Fibroblast of lung (primary cell): ENCODE measurements around the gene IZUMO2. TPM values are rescaled to one million over a fixed set of nuclear protein-coding genes. Genes with fewer than 3 reads are reported as not detected.
"Not testable (repeated sequence)": the region's sequence is repeated elsewhere in the genome, so short reads cannot be mapped to it uniquely, and the experiment has no call there.

Experiments used
- DNase-seq, 2 donors: peaks; one replicate each; pipeline versions ENCODE4 v3.0.0 to v3.0.0-alpha.2; 2010; ENCODE audit warnings: low read depth in 2 of 2
- H2AFZ ChIP-seq: 2 replicates; pipeline ENCODE4 v1.5.1; 2012; ENCODE audit warnings: low read length, control low read depth, inconsistent platforms
- H3K27ac ChIP-seq: 2 replicates; pipeline ENCODE4 v1.5.1; 2011; ENCODE audit warnings: low read length, control low read depth; ENCODE audit not compliant: insufficient read depth
- H3K27me3 ChIP-seq: 2 replicates; pipeline ENCODE4 v1.5.1; 2011; ENCODE audit warnings: mild to moderate bottlenecking, low read length; ENCODE audit not compliant: control insufficient read depth, insufficient read depth
- H3K36me3 ChIP-seq: 2 replicates; pipeline ENCODE4 v1.5.1; 2011; ENCODE audit warnings: low read length; ENCODE audit not compliant: control insufficient read depth, insufficient read depth
- H3K4me1 ChIP-seq: 2 replicates; pipeline ENCODE4 v1.5.1; 2011; ENCODE audit warnings: low read length; ENCODE audit not compliant: control insufficient read depth, insufficient read depth; ENCODE audit errors: extremely low read depth
- H3K4me2 ChIP-seq: 2 replicates; pipeline ENCODE4 v1.5.1; 2011; ENCODE audit warnings: low read length, control low read depth; ENCODE audit not compliant: insufficient read depth; ENCODE audit errors: extremely low read depth
- H3K4me3 ChIP-seq, 4 experiments: fragments of 200-600 bp in 1 of 4; sonication (generic) in 1 of 4; replicated peaks in 1 of 4; 2 replicates each; pipeline ENCODE4 v1.5.1; 2011 to 2016; ENCODE audit warnings: low read length in 4 of 4, low read depth in 3 of 4, mild to moderate bottlenecking in 3 of 4, control low read depth in 2 of 4, inconsistent platforms in 1 of 4, mixed read lengths in 1 of 4; ENCODE audit not compliant: insufficient read depth in 1 of 4; ENCODE audit errors: control extremely low read depth in 1 of 4
- H3K79me2 ChIP-seq: 2 replicates; pipeline ENCODE4 v1.5.1; 2012; ENCODE audit warnings: mild to moderate bottlenecking, low read length, inconsistent platforms; ENCODE audit not compliant: control insufficient read depth, insufficient read depth
- H3K9ac ChIP-seq: 2 replicates; pipeline ENCODE4 v1.5.1; 2011; ENCODE audit warnings: mild to moderate bottlenecking, low read length, control low read depth; ENCODE audit not compliant: insufficient read depth
- H3K9me3 ChIP-seq: 2 replicates; pipeline ENCODE4 v1.5.1; 2012; ENCODE audit warnings: low read depth, low read length; ENCODE audit not compliant: control insufficient read depth, insufficient read depth
- H4K20me1 ChIP-seq: 2 replicates; pipeline ENCODE4 v1.5.1; 2011; ENCODE audit warnings: low read length; ENCODE audit not compliant: control insufficient read depth, insufficient read depth; ENCODE audit errors: extremely low read depth
- EZH2 ChIP-seq: IDR thresholded peaks from 2 replicates; pipeline ENCODE4 v1.5.1; 2012; ENCODE audit warnings: low read length, control low read depth, mild to moderate bottlenecking; ENCODE audit errors: missing control alignments
- polyA plus RNA-seq, 2 donors: library from polyadenylated mRNA; depleted of rRNA in 1 of 2; stranded (reverse) in 1 of 2; unstranded in 1 of 2; fragments of >200 nt; gene quantifications; 2 replicates each; pipeline ENCODE4 v1.2.1, GENCODE V29; 2011 to 2012; ENCODE audit warnings: missing spikeins in 1 of 2
- total RNA-seq: library from RNA; depleted of rRNA; stranded (reverse); fragments of >200 nt; gene quantifications from 2 replicates; pipeline ENCODE4 v1.2.1, GENCODE V29; 2014
- TF ChIP-seq, protein P1 (sequence below), 2 donors: IDR thresholded peaks in 1 of 2; conservative IDR thresholded peaks in 1 of 2; 1 replicate in 1 of 2; 2 replicates in 1 of 2; pipeline ENCODE4 v1.5.1; 2011 to 2012; ENCODE audit warnings: low read length in 2 of 2, control low read depth in 1 of 2, inconsistent platforms in 1 of 2, low read depth in 1 of 2, mild to moderate bottlenecking in 1 of 2

Gene IZUMO2
- total and polyA plus RNA-seq, 2 donors (not counting 1 experiment from before 2014, with no cell fraction given): not detected

DNA sequence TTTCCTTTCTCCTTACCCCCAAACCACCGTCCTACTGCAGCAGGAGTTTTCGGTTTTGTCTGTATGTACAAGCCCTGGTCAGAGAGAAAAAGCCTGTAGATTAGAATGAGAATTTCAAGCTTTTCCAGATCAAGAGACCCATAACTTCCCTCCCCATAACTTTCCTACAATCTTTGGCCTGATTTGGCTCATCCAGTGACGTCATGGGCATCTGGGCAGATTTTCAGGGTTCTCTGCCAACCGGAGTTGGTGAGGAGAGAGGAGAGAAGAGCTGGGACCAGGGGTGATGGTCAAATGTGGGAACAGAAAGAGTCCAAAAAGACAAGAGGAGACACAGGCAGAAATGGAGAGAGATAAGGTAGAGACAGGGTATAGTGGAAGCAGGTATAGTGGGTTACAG is 10.5 kb downstream of the IZUMO2 start:
- no peaks in the 10 kb centered on the region for H4K20me1 ChIP-seq
- no peaks in the 10 kb centered on the region for H3K79me2 ChIP-seq
- H3K27me3 ChIP-seq: no peaks in the 10 kb centered on the region
- no peaks in the 10 kb centered on the region for H3K4me1 ChIP-seq
- H3K9me3 ChIP-seq: no peaks in the 10 kb centered on the region
- no peak for TF ChIP-seq EZH2
- TF ChIP-seq, protein P1, sequence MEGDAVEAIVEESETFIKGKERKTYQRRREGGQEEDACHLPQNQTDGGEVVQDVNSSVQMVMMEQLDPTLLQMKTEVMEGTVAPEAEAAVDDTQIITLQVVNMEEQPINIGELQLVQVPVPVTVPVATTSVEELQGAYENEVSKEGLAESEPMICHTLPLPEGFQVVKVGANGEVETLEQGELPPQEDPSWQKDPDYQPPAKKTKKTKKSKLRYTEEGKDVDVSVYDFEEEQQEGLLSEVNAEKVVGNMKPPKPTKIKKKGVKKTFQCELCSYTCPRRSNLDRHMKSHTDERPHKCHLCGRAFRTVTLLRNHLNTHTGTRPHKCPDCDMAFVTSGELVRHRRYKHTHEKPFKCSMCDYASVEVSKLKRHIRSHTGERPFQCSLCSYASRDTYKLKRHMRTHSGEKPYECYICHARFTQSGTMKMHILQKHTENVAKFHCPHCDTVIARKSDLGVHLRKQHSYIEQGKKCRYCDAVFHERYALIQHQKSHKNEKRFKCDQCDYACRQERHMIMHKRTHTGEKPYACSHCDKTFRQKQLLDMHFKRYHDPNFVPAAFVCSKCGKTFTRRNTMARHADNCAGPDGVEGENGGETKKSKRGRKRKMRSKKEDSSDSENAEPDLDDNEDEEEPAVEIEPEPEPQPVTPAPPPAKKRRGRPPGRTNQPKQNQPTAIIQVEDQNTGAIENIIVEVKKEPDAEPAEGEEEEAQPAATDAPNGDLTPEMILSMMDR (conservative IDR thresholded peaks at IDR 0.05 in 1 of 2, IDR thresholded peaks at IDR 0.05 in 1 of 2; ENCODE audit: low read depth in 1 of 2, low read length in 2 of 2): no peak
- H3K4me2 ChIP-seq: no peak overlapping the region
- no peaks in the 10 kb centered on the region for H3K36me3 ChIP-seq
- no peak overlapping the region for H3K27ac ChIP-seq
- H3K9ac ChIP-seq: no peak overlapping the region
- H2AFZ ChIP-seq: no peak overlapping the region
- DNase-seq: no peak
- no peak overlapping the region for H3K4me3 ChIP-seq

DNA sequence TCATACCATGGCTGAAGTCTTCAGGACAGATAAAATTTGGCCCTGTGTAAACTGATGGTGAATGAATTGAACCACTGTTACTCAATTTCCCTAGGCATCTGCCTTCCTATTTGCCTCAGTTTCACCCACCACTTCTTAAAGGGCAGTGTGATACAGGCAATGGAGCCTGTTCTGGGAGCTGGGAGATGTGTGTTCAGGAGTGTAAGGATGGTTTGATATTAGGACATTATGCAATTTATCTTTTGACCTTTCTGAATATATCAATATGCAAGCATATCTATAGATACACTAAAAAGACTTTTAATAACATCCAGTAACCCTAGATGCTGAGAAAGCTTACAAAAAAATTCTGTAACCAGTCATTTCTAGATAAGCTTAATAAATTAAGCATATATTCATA is 14.6 kb downstream of the IZUMO2 start:
- Histone ChIP-seq H3K4me2 (no peak overlapping the region), H3K4me1 (no peaks in the 10 kb centered on the region), H3K9me3 (no peaks in the 10 kb centered on the region), H3K36me3 (no peaks in the 10 kb centered on the region), H3K79me2 (no peaks in the 10 kb centered on the region), H3K27me3 (no peaks in the 10 kb centered on the region), H2AFZ (no peak overlapping the region), H4K20me1 (no peaks in the 10 kb centered on the region), H3K4me3 (no peak overlapping the region), H3K9ac (no peak overlapping the region), H3K27ac (no peak overlapping the region)
- no peak for TF ChIP-seq EZH2
- TF ChIP-seq, protein P1 (conservative IDR thresholded peaks at IDR 0.05 in 1 of 2, IDR thresholded peaks at IDR 0.05 in 1 of 2; ENCODE audit: low read depth in 1 of 2, low read length in 2 of 2): no peak
- no peak for DNase-seq

DNA sequence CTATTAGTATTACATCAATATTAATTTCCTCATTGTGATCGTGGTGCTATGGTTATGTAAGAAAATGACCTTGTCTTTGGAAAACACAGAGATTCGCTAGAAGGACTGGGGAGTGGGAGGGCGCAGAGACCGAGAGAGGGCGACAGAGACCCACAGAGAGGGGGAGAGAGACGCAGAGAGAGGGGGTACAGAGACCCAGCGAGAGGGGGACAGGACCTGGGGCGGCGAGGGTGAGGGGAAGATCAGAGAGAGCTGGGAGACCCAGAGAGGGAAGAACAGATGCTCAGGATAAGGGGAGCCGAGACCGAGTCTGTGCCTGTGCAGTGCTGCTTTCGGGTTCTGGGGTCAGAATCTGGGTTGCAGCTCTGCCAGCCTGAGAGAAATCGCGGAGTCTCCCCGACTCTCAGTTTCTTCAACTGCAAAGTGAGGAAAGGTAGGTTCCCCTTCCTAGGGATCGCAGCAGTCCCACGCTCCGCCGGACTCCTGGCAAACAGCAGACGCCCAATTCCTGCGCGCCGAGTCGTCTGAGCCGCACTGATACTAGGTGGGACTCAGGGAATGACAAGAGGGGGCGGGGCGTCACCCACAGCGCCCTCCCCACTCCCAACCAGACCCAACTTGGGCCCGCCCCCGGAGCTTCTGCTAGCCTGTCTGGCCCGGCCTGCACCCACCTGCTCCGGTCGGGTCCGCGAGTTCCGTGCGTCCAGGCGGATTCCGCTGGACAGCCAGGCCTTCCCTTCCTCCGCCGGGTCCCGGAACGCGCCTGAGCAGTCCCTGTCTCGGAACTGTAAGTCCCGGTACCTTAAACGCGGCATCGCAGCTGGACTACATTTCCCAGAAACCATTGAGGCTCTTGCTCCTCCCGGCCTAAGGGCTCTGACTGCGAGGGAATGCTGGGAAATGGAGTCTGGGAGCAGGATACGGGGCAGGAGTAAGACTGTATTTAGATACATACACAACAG is 15.3 kb downstream of the IZUMO2 start:
- Histone ChIP-seq H4K20me1 (no peaks in the 10 kb centered on the region), H3K4me1 (no peaks in the 10 kb centered on the region), H2AFZ (no peak overlapping the region), H3K9ac (no peak overlapping the region), H3K4me2 (no peak overlapping the region), H3K27ac (no peak overlapping the region), H3K27me3 (no peaks in the 10 kb centered on the region), H3K79me2 (no peaks in the 10 kb centered on the region), H3K9me3 (no peaks in the 10 kb centered on the region), H3K4me3 (peak overlapping the region in 2 of 4 experiments; percentile 46 to 56), H3K36me3 (no peaks in the 10 kb centered on the region)
- peak; percentile 74 to 81 for DNase-seq
- TF ChIP-seq EZH2: no peak
- TF ChIP-seq, protein P1 (conservative IDR thresholded peaks at IDR 0.05 in 1 of 2, IDR thresholded peaks at IDR 0.05 in 1 of 2; ENCODE audit: low read depth in 1 of 2, low read length in 2 of 2): peak in 1 of 2 donors; percentile 34

DNA sequence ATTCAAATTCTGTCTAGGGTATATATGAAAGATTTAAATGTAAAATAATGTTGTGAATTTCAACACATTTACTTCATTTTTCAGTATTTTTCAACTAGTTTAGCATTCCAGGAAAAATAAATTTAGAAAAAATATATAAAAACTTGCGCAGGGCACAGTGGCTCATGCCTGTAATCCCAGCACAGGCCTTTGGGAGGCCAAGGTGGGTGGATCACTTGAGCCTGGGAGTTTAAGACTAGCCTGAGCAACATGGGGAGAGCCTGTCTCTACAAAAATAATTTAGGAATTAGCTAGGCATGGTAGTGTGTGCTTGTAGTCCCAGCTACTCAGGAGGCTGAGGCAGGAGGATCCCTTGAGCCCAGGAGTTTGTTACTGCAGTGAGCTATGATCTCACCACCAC is 21.2 kb downstream of the IZUMO2 start:
- not testable (repeated sequence) for H3K4me1 ChIP-seq, DNase-seq, H3K4me3 ChIP-seq, H4K20me1 ChIP-seq, H3K79me2 ChIP-seq, H3K4me2 ChIP-seq, H3K9me3 ChIP-seq, H3K36me3 ChIP-seq, H3K27me3 ChIP-seq, H3K9ac ChIP-seq, H2AFZ ChIP-seq, H3K27ac ChIP-seq
